Aorta (tissue), 5 donors: Measurements from ENCODE around the gene BAX. TPM values are rescaled to one million over a fixed set of nuclear protein-coding genes. Genes with fewer than 3 reads are reported as not detected.

ENCODE experiments used
- ATAC-seq: fragments of 200-7000 bp; cut with Tn5 transposase; one replicate; pipeline ENCODE4 v1.9.1; 2022; ENCODE audit warnings: moderate library complexity; ENCODE audit not compliant: low FRiP score
- DNase-seq, 2 donors: peaks; one replicate each; pipeline ENCODE4 v3.0.0-alpha.2; 2020
- H3K27ac ChIP-seq, 2 donors: one replicate each; pipeline ENCODE4 v1.5.1; 2013; ENCODE audit warnings: low read length in 2 of 2, mild to moderate bottlenecking in 2 of 2, moderate library complexity in 2 of 2, control low read depth in 1 of 2, inconsistent platforms in 1 of 2, low read depth in 1 of 2
- H3K27me3 ChIP-seq, 2 donors: one replicate each; pipeline ENCODE4 v1.6.1; 2013; ENCODE audit warnings: control low read depth in 1 of 2, low read length in 1 of 2, mild to moderate bottlenecking in 1 of 2, moderate library complexity in 1 of 2; ENCODE audit not compliant: insufficient read depth in 2 of 2, control insufficient read depth in 1 of 2
- H3K36me3 ChIP-seq, 2 donors: one replicate each; pipeline ENCODE4 v1.6.1; 2013; ENCODE audit warnings: control low read depth in 1 of 2, low read length in 1 of 2, mild to moderate bottlenecking in 1 of 2; ENCODE audit not compliant: insufficient read depth in 2 of 2, control insufficient read depth in 1 of 2
- H3K4me1 ChIP-seq, 2 donors: one replicate each; pipeline ENCODE4 v1.6.1; 2013; ENCODE audit warnings: low read length in 2 of 2, control low read depth in 1 of 2, mild to moderate bottlenecking in 1 of 2, moderate library complexity in 1 of 2; ENCODE audit not compliant: insufficient read depth in 2 of 2, control insufficient read depth in 1 of 2
- H3K4me3 ChIP-seq, 2 donors: one replicate each; pipeline ENCODE4 v1.5.1; 2013; ENCODE audit warnings: low read length in 2 of 2, control low read depth in 1 of 2, mild to moderate bottlenecking in 1 of 2
- H3K9me3 ChIP-seq: one replicate; pipeline ENCODE4 v1.6.1; 2013; ENCODE audit warnings: mild to moderate bottlenecking, low read length; ENCODE audit not compliant: control insufficient read depth
- WGBS, 2 donors: extraction: QIAGEN DNeasy Blood & Tissue Kit; methylation state at CpG; one replicate each; pipeline ENCODE4 v1.1.7; 2013; 5-methylcytosine and 5-hydroxymethylcytosine counted together
- intact Hi-C, 2 donors: fragments of 100-400 bp; cut with DNase I; formaldehyde crosslinking; loops; one replicate each; pipeline versions ENCODE4 v1.14.2 to v1.15.0; 2022
- microRNA-seq, 2 donors: library from miRNA; unstranded; fragments of <30 nt; microRNA quantifications; one replicate each; pipeline ENCODE4 v1.2.0, GENCODE V29; 2020
- polyA plus RNA-seq, 2 donors: library from polyadenylated mRNA; stranded (reverse); fragments of 200-250 nt; gene quantifications; one replicate each; pipeline ENCODE4 v1.2.3, GENCODE V29; 2013
- total RNA-seq, 2 donors: library from RNA; stranded (reverse); fragmentation: NEBNext Ultra II Directional; extraction: Animal tissue kit (Norgen Biotek cat#: 25700); gene quantifications; one replicate each; pipeline ENCODE4 v1.2.1, GENCODE V29; 2021
- donor health status: healthy with polysubstance abuse.
- donor health status: Bipolar disorder and iron deficiency.
- donor health status: DM: no; HTN: no; CAD: no.
- donor health status: DM: no; HTN: no; CAD: no.
- donor health status: DM: yes; HTN: yes; CAD: no.

BAX gene
- total and polyA plus RNA-seq, 4 donors = 69.6 to 83.9 (median 80.6) TPM

GRCh38 chr19:49004133-49004532 is 49.5 kb downstream of the BAX start:
- no peaks in the 10 kb centered on the region for H3K27me3 ChIP-seq
- intact Hi-C loops = no loop called here
- no peak overlapping the region for H3K27ac ChIP-seq
- ATAC-seq (no peak), DNase-seq (no peak)
- peaks cover 4 to 9% of the 10 kb centered on the region in 2 donors for H3K36me3 ChIP-seq
- no peaks in the 10 kb centered on the region for H3K9me3 ChIP-seq
- no peak overlapping the region for H3K4me3 ChIP-seq
- WGBS, 2 donors = 99% methylated on average over 15 of the region's 15 CpGs
- no peaks in the 10 kb centered on the region for H3K4me1 ChIP-seq

- no peak overlapping the region for H3K27ac ChIP-seq
- H3K9me3 ChIP-seq = no peaks in the 10 kb centered on the region
- H3K36me3 ChIP-seq = peaks cover 4 to 9% of the 10 kb centered on the region in 2 donors
- WGBS, 2 donors = 93 to 94% methylated on average over 7 of the region's 7 CpGs
- no peak overlapping the region for H3K4me3 ChIP-seq
- no peaks in the 10 kb centered on the region for H3K4me1 ChIP-seq
- DNase-seq (no peak), ATAC-seq (no peak)
- H3K27me3 ChIP-seq = no peaks in the 10 kb centered on the region
- intact Hi-C loops = no loop called here
Measured at GRCh38 chr19:49004964-49005614, 50.4 kb downstream of the BAX start.

GRCh38 chr19:49006905-49007304 is 52.2 kb downstream of the BAX start:
- intact Hi-C loops = no loop called here
- no peak overlapping the region for H3K27ac ChIP-seq
- ATAC-seq (no peak), DNase-seq (no peak)
- H3K9me3 ChIP-seq = no peaks in the 10 kb centered on the region
- no peak overlapping the region for H3K4me3 ChIP-seq
- H3K36me3 ChIP-seq = peaks cover 4 to 9% of the 10 kb centered on the region in 2 donors
- H3K27me3 ChIP-seq = no peaks in the 10 kb centered on the region
- no peaks in the 10 kb centered on the region for H3K4me1 ChIP-seq
- WGBS, 2 donors = 92 to 96% methylated on average over 22 of the region's 22 CpGs

DNA sequence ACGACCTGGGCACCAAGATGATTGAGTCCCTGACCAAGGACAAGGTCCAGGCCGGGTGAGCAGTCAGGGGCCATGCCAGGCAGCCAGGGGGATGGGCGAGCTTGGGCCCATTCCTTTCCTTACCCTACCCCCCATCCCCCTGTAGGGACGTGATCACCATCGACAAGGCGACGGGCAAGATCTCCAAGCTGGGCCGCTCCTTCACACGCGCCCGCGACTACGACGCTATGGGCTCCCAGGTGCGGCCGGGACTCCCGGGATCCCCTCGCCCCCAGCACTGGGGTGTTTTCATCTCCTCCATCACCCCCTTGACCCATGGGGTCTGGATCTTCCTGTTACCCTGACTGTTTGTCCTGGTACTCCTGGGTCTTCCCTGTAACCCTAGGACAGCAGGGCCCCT is 55.2 kb downstream of the BAX start:
- H3K27me3 ChIP-seq = no peaks in the 10 kb centered on the region
- no peak for DNase-seq
- H3K36me3 ChIP-seq = peaks cover 4 to 6% of the 10 kb centered on the region in 2 donors
- 96% methylated on average over 18 of the region's 18 CpGs for WGBS, 2 donors
- H3K4me1 ChIP-seq = no peaks in the 10 kb centered on the region
- intact Hi-C loops = no loop called here
- no peak for ATAC-seq
- no peak overlapping the region for H3K27ac ChIP-seq
- no peaks in the 10 kb centered on the region for H3K9me3 ChIP-seq
- H3K4me3 ChIP-seq = no peak overlapping the region

GRCh38 chr19:49010453-49010852 is 55.8 kb downstream of the BAX start:
- Histone ChIP-seq H3K27ac (no peak overlapping the region), H3K9me3 (no peaks in the 10 kb centered on the region), H3K36me3 (peaks cover 0 to 2% of the 10 kb centered on the region in 2 donors), H3K27me3 (no peaks in the 10 kb centered on the region), H3K4me3 (no peak overlapping the region), H3K4me1 (no peaks in the 10 kb centered on the region)
- intact Hi-C loops = no loop called here
- WGBS, 2 donors = 89% methylated on average over 18 of the region's 18 CpGs
- ATAC-seq (no peak), DNase-seq (no peak)

- no peak overlapping the region for H3K27ac ChIP-seq
- DNase-seq (no peak), ATAC-seq (no peak)
- no peaks in the 10 kb centered on the region for H3K9me3 ChIP-seq
- H3K27me3 ChIP-seq = no peaks in the 10 kb centered on the region
- peaks cover 0 to 2% of the 10 kb centered on the region in 2 donors for H3K36me3 ChIP-seq
- intact Hi-C loops = no loop called here
- WGBS, 2 donors = 88 to 89% methylated on average over 17 of the region's 17 CpGs
- H3K4me1 ChIP-seq = no peaks in the 10 kb centered on the region
- no peak overlapping the region for H3K4me3 ChIP-seq
Measured at GRCh38 chr19:49011194-49011593, 56.5 kb downstream of the BAX start.

Small RNA genes within 50 kb of the gene (microRNA-seq; reads per million reads assigned to microRNA genes)
- 0 reads per million in 2 donors for gene MIR6798

Other genes with a start within 250 kb of the BAX start
- gene MAMSTR, start 235.2 kb upstream of the BAX start, total RNA-seq = 1 to 10 TPM in 1 of 2 donors, under 1 TPM in 1; 0.58 to 3.7 TPM
- 1 to 10 TPM in 1 of 2 donors, under 1 TPM in 1; 1.00 to 3.3 TPM for gene MAMSTR, start 235.2 kb upstream of the BAX start, polyA plus RNA-seq
- 10 to 100 TPM; 15.4 to 31.2 TPM for gene RASIP1, start 214.3 kb upstream of the BAX start, total RNA-seq
- 1 to 10 TPM; 1.8 to 3.4 TPM for gene RASIP1, start 214.3 kb upstream of the BAX start, polyA plus RNA-seq
- gene IZUMO1, start 208.0 kb upstream of the BAX start, total RNA-seq = 1 to 10 TPM in 1 of 2 donors, under 1 TPM in 1; 0.66 to 1.6 TPM
- under 1 TPM in 1 of 2 donors, not detected in 1; 0.10 TPM for gene IZUMO1, start 208.0 kb upstream of the BAX start, polyA plus RNA-seq
- 1 to 10 TPM; 2.3 to 4.4 TPM for gene FUT1, start 202.2 kb upstream of the BAX start, total RNA-seq
- gene FUT1, start 202.2 kb upstream of the BAX start, polyA plus RNA-seq = under 1 TPM in 1 of 2 donors, not detected in 1; 0.05 TPM
- gene FGF21, start 199.4 kb upstream of the BAX start, total RNA-seq = not detected
- not detected for gene FGF21, start 199.4 kb upstream of the BAX start, polyA plus RNA-seq
- 10 to 100 TPM; 22.4 to 29.5 TPM for gene BCAT2, start 143.8 kb upstream of the BAX start, total RNA-seq
- gene BCAT2, start 143.8 kb upstream of the BAX start, polyA plus RNA-seq = 10 to 100 TPM; 22.5 to 61.6 TPM
- gene HSD17B14, start 118.4 kb upstream of the BAX start, total RNA-seq = 10 to 100 TPM; 13.7 to 16.1 TPM
- gene HSD17B14, start 118.4 kb upstream of the BAX start, polyA plus RNA-seq = 10 to 100 TPM; 14.3 to 18.9 TPM
- gene PLEKHA4, start 86.3 kb upstream of the BAX start, total RNA-seq = 10 to 100 TPM; 94.9 to 97.2 TPM
- gene PLEKHA4, start 86.3 kb upstream of the BAX start, polyA plus RNA-seq = 100 to 1,000 TPM; 193 to 223 TPM
- gene PPP1R15A, start 82.5 kb upstream of the BAX start, total RNA-seq = 100 to 1,000 TPM in 1 of 2 donors, 10 to 100 TPM in 1; 57.2 to 182 TPM
- gene PPP1R15A, start 82.5 kb upstream of the BAX start, polyA plus RNA-seq = 10 to 100 TPM; 64.9 to 95.4 TPM
- 1 to 10 TPM in 1 of 2 donors, under 1 TPM in 1; 0.84 to 1.3 TPM for gene TULP2, start 56.1 kb upstream of the BAX start, total RNA-seq
- not detected for gene TULP2, start 56.1 kb upstream of the BAX start, polyA plus RNA-seq
- gene NUCB1, start 54.6 kb upstream of the BAX start, total RNA-seq = 100 to 1,000 TPM; 276 to 380 TPM
- gene NUCB1, start 54.6 kb upstream of the BAX start, polyA plus RNA-seq = 100 to 1,000 TPM in 1 of 2 donors, 10 to 100 TPM in 1; 82.9 to 375 TPM
- gene DHDH, start 21.2 kb upstream of the BAX start, total RNA-seq = under 1 TPM in 1 of 2 donors, not detected in 1; 0.84 TPM
- 1 to 10 TPM in 1 of 2 donors, not detected in 1; 1.3 TPM for gene DHDH, start 21.2 kb upstream of the BAX start, polyA plus RNA-seq
- 1,000 to 10,000 TPM; 3,184 to 3,823 TPM for gene FTL, start 10.4 kb downstream of the BAX start, total RNA-seq
- over 10,000 TPM in 1 of 2 donors, 1,000 to 10,000 TPM in 1; 6,798 to 17,889 TPM for gene FTL, start 10.4 kb downstream of the BAX start, polyA plus RNA-seq
- 10 to 100 TPM; 47.5 to 61.9 TPM for gene GYS1, start 38.4 kb downstream of the BAX start, total RNA-seq
- 10 to 100 TPM; 21.5 to 31.7 TPM for gene GYS1, start 38.4 kb downstream of the BAX start, polyA plus RNA-seq
- gene RUVBL2, start 39.0 kb downstream of the BAX start, total RNA-seq = 10 to 100 TPM; 28.9 to 42.1 TPM
- gene RUVBL2, start 39.0 kb downstream of the BAX start, polyA plus RNA-seq = 10 to 100 TPM; 34.6 to 62.2 TPM
- under 1 TPM in 1 of 2 donors, not detected in 1; 0.84 TPM for gene LHB, start 62.2 kb downstream of the BAX start, total RNA-seq
- gene LHB, start 62.2 kb downstream of the BAX start, polyA plus RNA-seq = 1 to 10 TPM; 1.8 to 2.2 TPM
- gene CGB3, start 69.5 kb downstream of the BAX start, total RNA-seq = not detected
- gene CGB3, start 69.5 kb downstream of the BAX start, polyA plus RNA-seq = not detected
- not detected for gene CGB2, start 77.0 kb downstream of the BAX start, total RNA-seq
- 1 to 10 TPM in 1 of 2 donors, not detected in 1; 1.1 TPM for gene CGB2, start 77.0 kb downstream of the BAX start, polyA plus RNA-seq
- gene CGB1, start 82.0 kb downstream of the BAX start, total RNA-seq = not detected
- not detected for gene CGB1, start 82.0 kb downstream of the BAX start, polyA plus RNA-seq
- not detected for gene CGB5, start 89.0 kb downstream of the BAX start, total RNA-seq
- gene CGB5, start 89.0 kb downstream of the BAX start, polyA plus RNA-seq = not detected
- gene CGB8, start 94.2 kb downstream of the BAX start, total RNA-seq = not detected
- gene CGB8, start 94.2 kb downstream of the BAX start, polyA plus RNA-seq = not detected
- not detected for gene CGB7, start 102.9 kb downstream of the BAX start, total RNA-seq
- gene CGB7, start 102.9 kb downstream of the BAX start, polyA plus RNA-seq = not detected
- not detected for gene NTF4, start 109.9 kb downstream of the BAX start, total RNA-seq
- gene NTF4, start 109.9 kb downstream of the BAX start, polyA plus RNA-seq = not detected
- gene KCNA7, start 117.8 kb downstream of the BAX start, total RNA-seq = not detected
- not detected for gene KCNA7, start 117.8 kb downstream of the BAX start, polyA plus RNA-seq
- 100 to 1,000 TPM; 170 to 249 TPM for gene SNRNP70, start 130.6 kb downstream of the BAX start, total RNA-seq
- gene SNRNP70, start 130.6 kb downstream of the BAX start, polyA plus RNA-seq = 100 to 1,000 TPM in 1 of 2 donors, 10 to 100 TPM in 1; 54.5 to 694 TPM
- 1 to 10 TPM; 8.4 to 9.7 TPM for gene LIN7B, start 159.5 kb downstream of the BAX start, total RNA-seq
- gene LIN7B, start 159.5 kb downstream of the BAX start, polyA plus RNA-seq = 10 to 100 TPM in 1 of 2 donors, 1 to 10 TPM in 1; 7.6 to 24.1 TPM
- under 1 TPM; 0.49 to 0.72 TPM for gene C19orf73, start 164.3 kb downstream of the BAX start, total RNA-seq
- gene C19orf73, start 164.3 kb downstream of the BAX start, polyA plus RNA-seq = 1 to 10 TPM; 1.0 to 5.4 TPM
- 1 to 10 TPM; 4.2 to 8.0 TPM for gene PPFIA3, start 164.7 kb downstream of the BAX start, total RNA-seq
- gene PPFIA3, start 164.7 kb downstream of the BAX start, polyA plus RNA-seq = 1 to 10 TPM; 2.0 to 4.1 TPM
- gene HRC, start 200.5 kb downstream of the BAX start, total RNA-seq = 1 to 10 TPM; 2.5 to 4.8 TPM
- 1 to 10 TPM in 1 of 2 donors, under 1 TPM in 1; 0.74 to 9.3 TPM for gene HRC, start 200.5 kb downstream of the BAX start, polyA plus RNA-seq
- gene TRPM4, start 202.9 kb downstream of the BAX start, total RNA-seq = 10 to 100 TPM; 41.9 to 57.1 TPM
- 10 to 100 TPM; 21.3 to 59.1 TPM for gene TRPM4, start 202.9 kb downstream of the BAX start, polyA plus RNA-seq